ENCODE data around the gene P2RX6.

Gene P2RX6

DNA sequence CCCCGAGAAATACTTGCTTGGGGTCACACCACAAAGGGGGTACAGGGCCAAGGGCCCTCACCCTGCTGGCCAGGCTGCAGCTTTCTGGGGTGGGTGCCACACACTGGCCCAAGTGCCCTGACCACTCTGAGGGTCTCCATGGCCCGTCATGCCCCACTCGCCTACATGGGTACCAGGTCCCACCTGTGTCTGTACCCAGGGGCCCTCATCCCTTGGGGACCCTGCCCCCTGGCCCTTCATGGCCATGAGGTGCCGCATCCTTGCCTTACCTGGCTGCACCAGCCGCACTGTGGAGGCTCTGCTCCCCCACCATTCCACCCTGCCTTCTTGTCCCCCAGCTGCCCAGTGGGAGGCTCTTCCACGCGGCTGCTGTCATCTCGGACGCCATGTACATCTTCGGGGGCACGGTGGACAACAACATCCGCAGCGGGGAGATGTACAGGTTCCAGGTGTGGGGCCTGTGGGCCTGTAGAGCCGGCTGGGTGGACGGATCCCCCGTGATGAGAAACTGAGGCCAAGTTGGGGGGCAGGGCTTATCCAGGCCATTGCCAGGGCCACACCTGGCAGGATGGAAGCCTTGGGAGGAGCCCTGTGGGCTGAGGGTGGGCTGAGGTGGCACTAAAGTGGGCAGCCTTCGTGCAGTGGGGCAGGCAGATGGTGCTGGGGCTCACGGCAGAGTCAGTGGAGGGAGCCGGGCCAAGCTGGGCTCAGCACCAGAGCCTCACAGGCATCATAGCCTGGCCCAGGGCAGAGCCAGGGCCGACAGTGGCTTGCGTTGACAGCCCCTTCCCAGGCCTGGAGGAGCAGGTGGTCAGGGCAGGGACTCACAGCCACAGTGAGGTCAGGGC lies 22.3 kb upstream of the P2RX6 start:
- H3K27ac ChIP-seq, result no peak overlapping the region

GRCh38 chr22:20993304-20994127 lies 21.4 kb upstream of the P2RX6 start:
- TF ChIP-seq ZFX (IDR thresholded peaks at IDR 0.05; ENCODE audit: borderline replicate concordance), result no peak
- H3K27ac ChIP-seq, result no peak overlapping the region

More for the DNA sequence above, 22.3 kb upstream of the P2RX6 start:
- TF ChIP-seq CTCF (IDR thresholded peaks at IDR 0.05) (no peak), ZFX (IDR thresholded peaks at IDR 0.05; ENCODE audit: borderline replicate concordance) (no peak)

GRCh38 chr22:20994128-20994901 lies 20.6 kb upstream of the P2RX6 start:
- H3K27ac ChIP-seq, result no peak overlapping the region
- TF ChIP-seq ZFX (IDR thresholded peaks at IDR 0.05; ENCODE audit: borderline replicate concordance) (no peak), CTCF (IDR thresholded peaks at IDR 0.05) (no peak)

- no peak overlapping the region for H3K27ac ChIP-seq
- TF ChIP-seq CTCF (IDR thresholded peaks at IDR 0.05) (no peak), ZFX (IDR thresholded peaks at IDR 0.05; ENCODE audit: borderline replicate concordance) (no peak)
Measured at GRCh38 chr22:20994902-20995241, 20.1 kb upstream of the P2RX6 start.

DNA sequence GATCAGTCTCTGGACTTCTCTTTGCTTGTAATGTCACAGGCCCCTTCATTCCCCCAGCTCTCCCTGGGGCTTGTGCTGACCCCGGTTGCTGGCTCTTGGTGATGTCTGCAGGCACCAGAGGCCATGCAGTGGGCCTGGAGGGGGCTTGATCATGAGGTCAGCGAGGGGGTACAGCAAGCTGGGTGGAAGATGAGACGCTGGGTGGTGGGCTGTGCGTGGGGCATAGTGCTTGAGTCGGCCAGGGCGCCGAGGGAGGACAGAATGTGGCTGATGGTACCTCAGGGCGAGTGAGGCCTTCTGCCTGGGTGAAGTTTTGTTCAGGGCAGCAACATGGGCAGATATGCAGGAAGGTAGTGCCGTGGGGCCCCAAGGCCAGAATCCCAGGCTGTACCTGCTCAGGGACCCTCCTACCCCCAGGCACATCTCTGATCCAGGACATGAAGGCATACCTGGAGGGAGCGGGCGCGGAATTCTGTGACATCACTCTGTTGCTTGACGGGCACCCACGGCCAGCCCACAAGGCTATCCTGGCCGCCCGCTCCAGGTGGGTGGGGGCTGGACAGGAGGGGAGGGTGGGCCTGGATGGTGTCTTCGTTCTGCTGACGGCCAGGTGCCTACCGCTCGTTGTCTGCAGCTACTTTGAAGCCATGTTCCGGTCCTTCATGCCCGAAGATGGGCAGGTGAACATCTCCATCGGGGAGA lies 19.5 kb upstream of the P2RX6 start:
- no peak for TF ChIP-seq CTCF (IDR thresholded peaks at IDR 0.05)
- no peak for TF ChIP-seq ZFX (IDR thresholded peaks at IDR 0.05; ENCODE audit: borderline replicate concordance)

DNA sequence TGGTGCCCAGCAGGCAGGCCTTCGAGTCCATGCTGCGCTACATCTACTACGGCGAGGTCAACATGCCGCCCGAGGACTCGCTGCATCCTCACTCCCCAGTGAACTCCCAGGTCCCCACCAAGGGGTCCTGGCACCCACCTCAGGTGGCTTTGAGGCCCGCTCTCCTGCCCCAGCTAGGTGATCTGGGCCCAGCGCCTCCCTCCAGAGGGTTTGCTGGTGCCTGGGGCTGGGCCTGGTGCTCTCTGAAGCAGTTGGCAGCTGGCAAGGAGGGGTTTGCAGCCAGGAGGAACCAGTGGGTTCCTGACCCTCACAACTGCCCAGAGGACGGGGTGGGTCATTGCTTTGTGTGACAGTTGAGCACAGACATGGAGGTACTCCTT lies 18.9 kb upstream of the P2RX6 start:
- TF ChIP-seq ZFX (IDR thresholded peaks at IDR 0.05; ENCODE audit: borderline replicate concordance) (no peak), CTCF (IDR thresholded peaks at IDR 0.05) (no peak)
- H3K27ac ChIP-seq, result no peak overlapping the region

More for the DNA sequence above, 19.5 kb upstream of the P2RX6 start:
- no peak overlapping the region for H3K27ac ChIP-seq
